Stimulated activated CD8-positive, alpha-beta memory T cell treated with anti-CD3 and anti-CD28 coated beads, Interleukin-7, amount 100 ng/mL, for 48 hours (primary cell): ENCODE measurements around the gene ZNF70.

ENCODE experiments used
- DNase-seq, 2 donors: peaks; one replicate each; pipeline ENCODE4 v3.0.0-alpha.2; 2020; ENCODE audit warnings: low read depth in 1 of 2; ENCODE audit errors: extremely low read depth in 1 of 2

Gene ZNF70

DNA sequence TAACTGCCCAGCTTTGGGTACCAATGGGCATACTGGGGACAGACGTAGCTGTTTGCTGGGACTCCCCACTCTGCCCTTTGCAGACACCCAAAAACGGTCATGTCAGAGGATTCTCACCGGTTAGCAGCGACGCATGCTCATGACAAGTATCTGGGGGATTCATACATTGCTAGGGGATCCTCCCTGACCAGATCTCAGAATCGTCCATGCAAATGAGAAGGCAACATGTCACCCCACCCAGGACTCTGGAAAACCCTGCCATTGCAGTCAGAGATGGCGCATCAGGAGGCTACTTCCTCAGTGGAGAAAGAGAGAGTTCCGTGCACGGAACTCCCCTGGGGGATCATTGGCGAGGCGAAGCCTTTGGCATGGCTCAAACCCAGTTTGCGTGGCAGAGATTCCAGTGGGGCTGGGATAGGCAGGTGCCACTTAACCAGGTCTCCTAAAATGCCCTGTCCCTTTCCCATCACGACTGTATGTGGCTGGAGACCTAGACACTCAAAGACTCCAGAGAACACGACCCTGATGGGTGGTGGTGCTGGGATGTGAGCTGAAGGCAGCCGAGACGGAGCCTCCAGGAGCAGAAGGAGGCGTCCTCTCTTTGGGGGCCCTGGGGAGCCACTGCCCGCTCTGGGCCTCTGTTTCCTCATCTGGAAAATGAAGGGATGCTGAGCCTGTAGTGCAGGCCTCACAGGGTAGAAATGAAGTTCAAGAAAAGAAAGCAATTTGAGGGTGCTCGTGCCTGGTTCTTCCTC lies 55.2 kb downstream of the ZNF70 start:
- no peak for DNase-seq

GRCh38 chr22:23695141-23695540 lies 55.8 kb downstream of the ZNF70 start:
- DNase-seq, result no peak

DNA sequence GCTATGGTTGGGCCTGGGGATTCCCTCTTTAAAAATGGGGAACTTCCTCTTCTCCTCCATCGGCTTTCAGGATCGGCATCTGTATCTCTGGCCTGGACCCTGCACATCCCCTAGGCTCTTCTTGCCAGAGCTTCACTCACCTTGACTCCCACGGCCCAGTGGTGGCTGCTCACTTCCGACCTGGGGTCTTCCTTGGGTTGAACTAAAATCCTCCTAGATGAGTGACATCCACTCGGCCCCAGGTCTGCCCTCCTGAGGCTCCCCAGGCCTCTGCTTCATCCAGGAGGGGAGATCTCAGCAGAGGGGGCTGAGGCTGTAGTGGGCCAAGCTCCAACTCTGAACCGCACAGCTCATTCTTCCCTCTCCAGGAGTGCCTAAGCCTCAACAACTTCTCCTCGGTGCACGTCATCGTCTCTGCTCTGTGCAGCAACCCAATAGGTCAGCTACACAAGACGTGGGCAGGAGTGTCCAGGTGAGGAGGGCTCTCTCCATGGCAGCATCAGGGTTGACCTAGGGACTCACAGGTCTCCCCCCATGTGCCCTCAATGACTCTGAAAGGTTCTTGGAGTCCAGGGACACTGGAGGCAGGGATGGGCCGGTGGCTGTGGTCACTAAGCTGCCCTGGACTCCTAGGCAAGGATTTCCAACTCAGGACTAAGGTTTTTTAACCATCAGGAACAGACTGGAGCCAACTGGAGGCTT lies 56.8 kb downstream of the ZNF70 start:
- no peak for DNase-seq

- DNase-seq, result no peak
Measured at GRCh38 chr22:23692598-23693291, 58.2 kb downstream of the ZNF70 start.

- DNase-seq, result no peak
Measured at GRCh38 chr22:23691748-23692423, 59.0 kb downstream of the ZNF70 start.

DNA sequence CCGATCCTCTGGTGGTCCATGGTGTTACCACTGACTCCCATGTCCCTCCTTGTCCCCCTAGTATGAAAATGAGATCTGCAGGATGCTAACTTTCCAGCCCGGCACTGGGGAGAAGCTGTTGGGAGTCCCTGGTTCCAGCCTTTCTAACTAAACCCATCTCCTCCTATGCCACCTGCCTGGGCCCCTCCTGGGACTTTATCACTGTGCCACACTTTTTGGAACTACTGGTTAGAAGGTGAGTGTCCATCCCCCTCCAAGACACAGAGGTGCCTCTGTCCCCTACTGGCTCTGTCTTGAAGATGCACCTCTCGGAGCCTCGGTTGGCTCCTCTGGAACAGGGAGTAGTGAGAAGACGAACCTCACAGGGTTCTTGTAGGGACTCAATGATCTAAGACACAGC lies 60.2 kb downstream of the ZNF70 start, which contains the start of gene RGL4:
Gene RGL4, plus strand, starts transcription at position 301 of the 400 bp plus-strand sequence. CDS start 1,018 bp downstream, outside the sequence.
- no peak for DNase-seq

DNA sequence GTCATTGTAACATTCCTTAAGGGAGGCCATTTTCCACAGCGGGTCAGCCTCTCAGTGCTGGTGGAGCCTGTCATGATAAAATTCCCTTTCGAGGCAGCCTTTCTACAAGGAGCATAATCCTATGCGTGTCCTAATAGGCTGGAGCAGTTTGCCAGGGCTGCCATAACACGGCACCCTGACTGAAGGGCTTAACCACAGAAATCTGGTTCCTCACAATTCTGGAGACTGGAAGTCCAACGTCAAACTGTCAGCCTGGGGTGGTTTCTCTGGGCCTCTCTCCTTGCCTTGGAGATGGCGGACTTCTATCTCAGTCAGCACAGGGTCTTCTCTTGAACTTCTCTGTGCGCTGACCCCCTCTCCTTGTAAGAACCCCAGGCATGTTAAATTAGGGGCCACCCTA lies 61.5 kb downstream of the ZNF70 start:
- no peak for DNase-seq
